ENCODE results near the gene RFPL4A. TPM values are rescaled to one million over a fixed set of nuclear protein-coding genes. Genes with fewer than 3 reads are reported as not detected.
"Not testable (repeated sequence)": the region's sequence is repeated elsewhere in the genome, so short reads cannot be mapped to it uniquely, and the experiment has no call there.

The RFPL4A gene
- total RNA-seq, 1 donor from 2014 or later: not detected

GRCh38 chr19:55753401-55753800, 5.5 kb upstream of the RFPL4A start:
- Histone ChIP-seq H3K9me3 (replicated peaks) (no peaks in the 10 kb centered on the region), H3K4me3 (no peak overlapping the region), H3K4me1 (no peaks in the 10 kb centered on the region), H3K27me3 (ENCODE audit: low read depth) (peaks cover 61% of the 10 kb centered on the region), H3K36me3 (no peaks in the 10 kb centered on the region), H3K27ac (replicated peaks) (no peak overlapping the region)
- DNase-seq: no peak
- intact Hi-C loops (cut with micrococcal nuclease): no loop called here
- TF ChIP-seq, protein P1, sequence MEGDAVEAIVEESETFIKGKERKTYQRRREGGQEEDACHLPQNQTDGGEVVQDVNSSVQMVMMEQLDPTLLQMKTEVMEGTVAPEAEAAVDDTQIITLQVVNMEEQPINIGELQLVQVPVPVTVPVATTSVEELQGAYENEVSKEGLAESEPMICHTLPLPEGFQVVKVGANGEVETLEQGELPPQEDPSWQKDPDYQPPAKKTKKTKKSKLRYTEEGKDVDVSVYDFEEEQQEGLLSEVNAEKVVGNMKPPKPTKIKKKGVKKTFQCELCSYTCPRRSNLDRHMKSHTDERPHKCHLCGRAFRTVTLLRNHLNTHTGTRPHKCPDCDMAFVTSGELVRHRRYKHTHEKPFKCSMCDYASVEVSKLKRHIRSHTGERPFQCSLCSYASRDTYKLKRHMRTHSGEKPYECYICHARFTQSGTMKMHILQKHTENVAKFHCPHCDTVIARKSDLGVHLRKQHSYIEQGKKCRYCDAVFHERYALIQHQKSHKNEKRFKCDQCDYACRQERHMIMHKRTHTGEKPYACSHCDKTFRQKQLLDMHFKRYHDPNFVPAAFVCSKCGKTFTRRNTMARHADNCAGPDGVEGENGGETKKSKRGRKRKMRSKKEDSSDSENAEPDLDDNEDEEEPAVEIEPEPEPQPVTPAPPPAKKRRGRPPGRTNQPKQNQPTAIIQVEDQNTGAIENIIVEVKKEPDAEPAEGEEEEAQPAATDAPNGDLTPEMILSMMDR (IDR thresholded peaks at IDR 0.05; ENCODE audit: borderline replicate concordance): no peak

DNA sequence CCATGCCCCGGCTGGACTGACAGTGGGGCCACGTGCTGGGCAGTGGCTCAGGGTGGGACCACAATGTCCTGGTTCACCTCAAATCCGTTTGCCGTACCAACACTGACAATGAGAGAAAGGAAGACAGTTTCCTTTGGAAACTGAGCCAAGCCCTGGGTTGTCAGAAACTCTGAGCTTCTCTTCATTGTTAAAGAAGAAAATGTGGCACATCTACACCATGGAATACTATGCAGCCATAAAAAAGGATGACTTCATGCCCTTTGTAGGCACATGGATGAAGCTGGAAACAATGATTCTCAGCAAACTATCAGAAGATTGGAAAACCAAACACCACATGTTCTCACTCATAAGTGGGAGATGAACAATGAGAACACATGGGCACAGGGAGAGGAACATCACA, 2.1 kb upstream of the RFPL4A start:
- H3K4me1 ChIP-seq; H3K9me3 ChIP-seq (replicated peaks); H3K27ac ChIP-seq (replicated peaks); intact Hi-C loops (cut with micrococcal nuclease); DNase-seq; H3K36me3 ChIP-seq; H3K4me3 ChIP-seq: not testable (repeated sequence)
- H3K27me3 ChIP-seq (ENCODE audit: low read depth): peaks cover 66% of the 10 kb centered on the region

- Histone ChIP-seq H3K36me3 (no peaks in the 10 kb centered on the region), H3K27me3 (ENCODE audit: low read depth) (peaks cover 19% of the 10 kb centered on the region), H3K4me3 (no peak overlapping the region), H3K27ac (replicated peaks) (no peak overlapping the region), H3K4me1 (no peaks in the 10 kb centered on the region), H3K9me3 (replicated peaks) (no peaks in the 10 kb centered on the region)
- DNase-seq: no peak
- TF ChIP-seq, protein P1 (IDR thresholded peaks at IDR 0.05; ENCODE audit: borderline replicate concordance): no peak
- intact Hi-C loops (cut with micrococcal nuclease): no loop called here
These were observed 7.6 kb downstream of the RFPL4A start for GRCh38 chr19:55766466-55766865.

GRCh38 chr19:55768818-55769217, 9.9 kb downstream of the RFPL4A start, which contains the start of gene RFPL4AL1:
RFPL4AL1 (plus strand) TSS chr19:55769118; CDS start chr19:55771805, 2,687 bp downstream.
- H3K36me3 ChIP-seq; DNase-seq; H3K27ac ChIP-seq (replicated peaks); H3K4me1 ChIP-seq; H3K9me3 ChIP-seq (replicated peaks); intact Hi-C loops (cut with micrococcal nuclease); H3K4me3 ChIP-seq: not testable (repeated sequence)
- peaks cover 19% of the 10 kb centered on the region for H3K27me3 ChIP-seq (ENCODE audit: low read depth)

DNA sequence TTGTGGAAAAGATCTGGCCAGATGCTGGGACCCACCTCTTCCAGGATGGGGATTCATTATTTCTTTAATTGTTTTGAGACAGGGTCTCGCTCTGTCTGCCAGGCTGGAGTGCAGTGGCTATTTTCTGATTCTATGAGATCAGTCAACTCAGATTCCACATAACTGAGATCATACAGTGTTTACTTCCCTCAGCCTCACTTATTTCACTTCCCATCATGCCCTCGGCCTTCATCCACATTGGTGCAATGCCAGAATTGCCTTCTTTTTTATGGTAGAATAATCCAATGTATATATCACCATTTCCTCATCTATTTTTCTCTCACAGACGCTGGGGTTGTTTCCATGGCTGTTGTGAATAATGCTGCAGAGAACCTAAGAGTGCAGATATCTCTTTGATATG, 10.7 kb downstream of the RFPL4A start:
- H3K27me3 ChIP-seq (ENCODE audit: low read depth): peaks cover 14% of the 10 kb centered on the region
- DNase-seq; H3K4me3 ChIP-seq; H3K36me3 ChIP-seq; intact Hi-C loops (cut with micrococcal nuclease); H3K4me1 ChIP-seq; H3K9me3 ChIP-seq (replicated peaks); H3K27ac ChIP-seq (replicated peaks): not testable (repeated sequence)

DNA sequence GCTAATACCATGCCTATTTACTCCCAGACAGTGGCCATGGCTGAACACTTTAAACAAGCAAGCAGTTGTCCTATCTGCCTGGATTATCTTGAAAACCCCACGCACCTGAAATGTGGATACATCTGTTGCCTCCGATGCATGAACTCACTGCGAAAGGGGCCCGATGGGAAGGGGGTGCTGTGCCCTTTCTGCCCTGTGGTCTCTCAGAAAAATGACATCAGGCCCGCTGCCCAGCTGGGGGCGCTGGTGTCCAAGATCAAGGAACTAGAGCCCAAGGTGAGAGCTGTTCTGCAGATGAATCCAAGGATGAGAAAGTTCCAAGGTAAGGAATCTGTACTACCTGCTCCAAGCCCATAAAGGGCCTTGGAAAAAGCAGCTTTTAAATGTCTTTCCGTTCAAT, 18.6 kb downstream of the RFPL4A start:
- Histone ChIP-seq H3K4me3 (no peak overlapping the region), H3K36me3 (no peaks in the 10 kb centered on the region), H3K27ac (replicated peaks) (no peak overlapping the region), H3K27me3 (ENCODE audit: low read depth) (peaks cover 67% of the 10 kb centered on the region), H3K9me3 (replicated peaks) (no peaks in the 10 kb centered on the region), H3K4me1 (no peaks in the 10 kb centered on the region)
- intact Hi-C loops (cut with micrococcal nuclease): no loop called here
- no peak for DNase-seq
- TF ChIP-seq, protein P1 (IDR thresholded peaks at IDR 0.05; ENCODE audit: borderline replicate concordance): no peak

DNA sequence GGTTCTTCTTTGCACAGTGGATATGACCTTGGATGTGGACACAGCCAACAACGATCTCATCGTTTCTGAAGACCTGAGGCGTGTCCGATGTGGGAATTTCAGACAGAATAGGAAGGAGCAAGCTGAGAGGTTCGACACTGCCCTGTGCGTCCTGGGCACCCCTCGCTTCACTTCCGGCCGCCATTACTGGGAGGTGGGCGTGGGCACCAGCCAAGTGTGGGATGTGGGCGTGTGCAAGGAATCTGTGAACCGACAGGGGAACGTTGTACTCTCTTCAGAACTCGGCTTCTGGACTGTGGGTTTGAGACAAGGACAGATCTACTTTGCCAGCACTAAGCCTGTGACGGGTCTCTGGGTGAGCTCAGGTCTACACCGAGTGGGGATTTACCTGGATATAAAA, 19.4 kb downstream of the RFPL4A start:
- DNase-seq: no peak
- intact Hi-C loops (cut with micrococcal nuclease): no loop called here
- H3K4me3 ChIP-seq: no peak overlapping the region
- TF ChIP-seq, protein P1 (IDR thresholded peaks at IDR 0.05; ENCODE audit: borderline replicate concordance): no peak
- no peaks in the 10 kb centered on the region for H3K9me3 ChIP-seq (replicated peaks)
- H3K27ac ChIP-seq (replicated peaks): no peak overlapping the region
- peaks cover 72% of the 10 kb centered on the region for H3K27me3 ChIP-seq (ENCODE audit: low read depth)
- H3K4me1 ChIP-seq: no peaks in the 10 kb centered on the region
- H3K36me3 ChIP-seq: no peaks in the 10 kb centered on the region

Data from left ventricle myocardium inferior (tissue), 1 donor.